H1 (cell line): ENCODE measurements around the gene ECEL1.

Source experiments
- CEBPB ChIP-seq: IDR thresholded peaks from 2 replicates; pipeline ENCODE4 v1.6.1; 2012; ENCODE audit warnings: low read depth, low read length
- CTCF ChIP-seq, 3 experiments: IDR thresholded peaks; 1 replicate in 2 of 3; 2 replicates in 1 of 3; pipeline versions ENCODE4 v1.5.1 to v1.6.1; 2011; ENCODE audit warnings: low read length in 3 of 3, mild to moderate bottlenecking in 3 of 3, inconsistent platforms in 2 of 3, low read depth in 1 of 3, moderate library complexity in 1 of 3; ENCODE audit not compliant: insufficient read depth in 1 of 3; ENCODE audit errors: control extremely low read depth in 1 of 3
- EZH2 ChIP-seq: fragments of 200-600 bp; sonication (generic); IDR thresholded peaks from 2 replicates; pipeline ENCODE4 v1.7.1; 2012; ENCODE audit warnings: low read depth, mild to moderate bottlenecking, moderate library complexity, low read length, inconsistent platforms; ENCODE audit not compliant: severe bottlenecking
- GABPA ChIP-seq: IDR thresholded peaks from 2 replicates; pipeline ENCODE4 v1.6.1; 2011; ENCODE audit warnings: mild to moderate bottlenecking, low read length, moderate library complexity, borderline replicate concordance; ENCODE audit not compliant: insufficient read depth
- KDM4A ChIP-seq: IDR thresholded peaks from one replicate; pipeline ENCODE4 v1.7.1; 2012; ENCODE audit warnings: low read depth, mild to moderate bottlenecking, moderate library complexity, low read length, inconsistent platforms; ENCODE audit not compliant: severe bottlenecking
- MAX ChIP-seq: IDR thresholded peaks from 2 replicates; pipeline ENCODE4 v1.6.1; 2012; ENCODE audit warnings: inconsistent platforms
- NRF1 ChIP-seq: IDR thresholded peaks from 2 replicates; pipeline ENCODE4 v1.6.1; 2011; ENCODE audit warnings: mild to moderate bottlenecking, low read depth, low read length, improper control_type of control experiment
- POLR2A ChIP-seq, 2 experiments: IDR thresholded peaks; 1 replicate in 1 of 2; 2 replicates in 1 of 2; pipeline ENCODE4 v1.6.1; 2011; ENCODE audit warnings: low read depth in 2 of 2, low read length in 2 of 2, mild to moderate bottlenecking in 2 of 2; ENCODE audit errors: control extremely low read depth in 1 of 2
- RAD21 ChIP-seq, 2 experiments: IDR thresholded peaks in 1 of 2; conservative IDR thresholded peaks in 1 of 2; 2 replicates each; pipeline ENCODE4 v1.6.1; 2011; ENCODE audit warnings: low read depth in 2 of 2, low read length in 2 of 2, improper control_type of control experiment in 1 of 2, inconsistent platforms in 1 of 2, mild to moderate bottlenecking in 1 of 2, moderate library complexity in 1 of 2
- SIN3A ChIP-seq, 2 experiments: IDR thresholded peaks in 1 of 2; conservative IDR thresholded peaks in 1 of 2; 2 replicates each; pipeline ENCODE4 v1.6.1; 2011 to 2012; ENCODE audit warnings: low read length in 2 of 2, improper control_type of control experiment in 1 of 2, low read depth in 1 of 2, mild to moderate bottlenecking in 1 of 2
- SIX5 ChIP-seq: IDR thresholded peaks from 2 replicates; pipeline ENCODE4 v1.6.1; 2011; ENCODE audit warnings: mild to moderate bottlenecking, low read depth, low read length
- SUZ12 ChIP-seq: fragments of 200-600 bp; sonication (generic); IDR thresholded peaks from 2 replicates; pipeline ENCODE4 v1.6.1; 2012; ENCODE audit warnings: mild to moderate bottlenecking, inconsistent platforms, low read length, moderate library complexity, mixed read lengths
- USF2 ChIP-seq: IDR thresholded peaks from 2 replicates; pipeline ENCODE4 v1.6.1; 2011; ENCODE audit warnings: low read length, improper control_type of control experiment
- YY1 ChIP-seq: IDR thresholded peaks from 2 replicates; pipeline ENCODE4 v1.6.1; 2011; ENCODE audit warnings: low read depth, mild to moderate bottlenecking, low read length

GRCh38 chr2:232521098-232521497, 33.5 kb upstream of the ECEL1 start:
- TF ChIP-seq MAX (no peak), CTCF (IDR thresholded peaks at IDR 0.05; ENCODE audit: control extremely low read depth in 1 of 3, insufficient read depth in 1 of 3, low read depth in 1 of 3, low read length in 3 of 3) (no peak), SUZ12 (no peak), USF2 (no peak), YY1 (no peak), SIN3A (conservative IDR thresholded peaks at IDR 0.05 in 1 of 2, IDR thresholded peaks at IDR 0.05 in 1 of 2; ENCODE audit: low read depth in 1 of 2, low read length in 2 of 2) (no peak), RAD21 (IDR thresholded peaks at IDR 0.05 in 1 of 2, conservative IDR thresholded peaks at IDR 0.05 in 1 of 2; ENCODE audit: low read depth in 2 of 2, low read length in 2 of 2) (no peak), GABPA (no peak), POLR2A (IDR thresholded peaks at IDR 0.05; ENCODE audit: control extremely low read depth in 1 of 2, low read depth in 2 of 2, low read length in 2 of 2) (no peak), CEBPB (no peak), SIX5 (no peak), NRF1 (no peak), EZH2 (no peak), KDM4A (no peak)
